Astrocyte of the cerebellum (primary cell): ENCODE data around the gene LRRC1.
"Not testable (repeated sequence)": the region's sequence is repeated elsewhere in the genome, so short reads cannot be mapped to it uniquely, and the experiment has no call there.

Experiments
- DNase-seq: peaks from one replicate; pipeline ENCODE4 v3.0.0-alpha.2; 2011; ENCODE audit warnings: low read depth
- H3K4me3 ChIP-seq: 2 replicates; pipeline ENCODE4 v1.5.1; 2011; ENCODE audit warnings: mild to moderate bottlenecking, low read depth, low read length, moderate library complexity
- in situ Hi-C: cut with HindIII; loops from 2 replicates; pipeline ENCODE4 v1.10.0; 2017; ENCODE audit warnings: low sequenced_read_pairs
- TF ChIP-seq, protein P1 (sequence below): IDR thresholded peaks from 2 replicates; pipeline ENCODE4 v1.5.1; 2012; ENCODE audit warnings: low read length, low read depth, moderate library complexity, mild to moderate bottlenecking; ENCODE audit errors: missing control alignments

LRRC1 gene

DNA sequence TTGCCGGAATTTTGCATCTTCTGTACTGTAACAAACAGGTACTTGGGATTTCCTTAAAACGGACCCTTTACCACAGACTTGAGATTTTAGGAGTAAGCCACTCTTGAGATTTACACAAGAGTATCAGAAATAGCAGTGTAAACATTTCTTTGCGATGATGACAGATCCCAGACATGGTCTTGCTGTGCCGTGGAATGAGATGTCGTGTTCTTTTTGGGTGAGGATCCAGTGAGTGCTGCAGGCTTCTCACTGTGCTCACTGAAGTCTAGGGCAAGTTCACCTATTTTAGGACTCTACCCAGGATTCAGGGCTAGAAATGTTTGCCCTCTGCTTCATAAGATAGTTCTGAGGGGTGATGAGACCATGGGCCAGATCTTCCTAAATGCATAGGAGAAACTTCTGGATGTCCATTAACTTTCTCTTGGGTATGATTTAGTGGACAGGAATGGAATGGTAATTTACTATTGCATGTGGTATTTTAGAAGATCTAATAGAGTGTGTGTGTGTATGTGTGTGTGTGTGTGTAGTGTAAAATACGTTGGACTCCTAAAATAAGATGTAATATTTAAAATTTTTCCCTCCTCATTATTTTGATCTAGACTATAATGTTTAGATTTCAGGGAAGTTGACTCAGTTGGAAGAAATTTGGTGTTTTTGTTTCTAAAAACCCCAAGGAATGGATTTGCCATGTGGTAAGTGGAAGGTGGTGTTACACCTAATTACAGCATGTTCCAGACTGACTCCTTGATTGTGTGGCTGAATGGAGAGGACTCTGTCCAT is 8.5 kb downstream of the LRRC1 start:
- in situ Hi-C loops = no loop called here
- DNase-seq = no peak
- H3K4me3 ChIP-seq = no peak overlapping the region
- TF ChIP-seq, protein P1, sequence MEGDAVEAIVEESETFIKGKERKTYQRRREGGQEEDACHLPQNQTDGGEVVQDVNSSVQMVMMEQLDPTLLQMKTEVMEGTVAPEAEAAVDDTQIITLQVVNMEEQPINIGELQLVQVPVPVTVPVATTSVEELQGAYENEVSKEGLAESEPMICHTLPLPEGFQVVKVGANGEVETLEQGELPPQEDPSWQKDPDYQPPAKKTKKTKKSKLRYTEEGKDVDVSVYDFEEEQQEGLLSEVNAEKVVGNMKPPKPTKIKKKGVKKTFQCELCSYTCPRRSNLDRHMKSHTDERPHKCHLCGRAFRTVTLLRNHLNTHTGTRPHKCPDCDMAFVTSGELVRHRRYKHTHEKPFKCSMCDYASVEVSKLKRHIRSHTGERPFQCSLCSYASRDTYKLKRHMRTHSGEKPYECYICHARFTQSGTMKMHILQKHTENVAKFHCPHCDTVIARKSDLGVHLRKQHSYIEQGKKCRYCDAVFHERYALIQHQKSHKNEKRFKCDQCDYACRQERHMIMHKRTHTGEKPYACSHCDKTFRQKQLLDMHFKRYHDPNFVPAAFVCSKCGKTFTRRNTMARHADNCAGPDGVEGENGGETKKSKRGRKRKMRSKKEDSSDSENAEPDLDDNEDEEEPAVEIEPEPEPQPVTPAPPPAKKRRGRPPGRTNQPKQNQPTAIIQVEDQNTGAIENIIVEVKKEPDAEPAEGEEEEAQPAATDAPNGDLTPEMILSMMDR = no peak

- TF ChIP-seq, protein P1 = no peak
- H3K4me3 ChIP-seq = no peak overlapping the region
- in situ Hi-C loops = no loop called here
- no peak for DNase-seq
Measured at GRCh38 chr6:53805016-53805415, 10.2 kb downstream of the LRRC1 start.

DNA sequence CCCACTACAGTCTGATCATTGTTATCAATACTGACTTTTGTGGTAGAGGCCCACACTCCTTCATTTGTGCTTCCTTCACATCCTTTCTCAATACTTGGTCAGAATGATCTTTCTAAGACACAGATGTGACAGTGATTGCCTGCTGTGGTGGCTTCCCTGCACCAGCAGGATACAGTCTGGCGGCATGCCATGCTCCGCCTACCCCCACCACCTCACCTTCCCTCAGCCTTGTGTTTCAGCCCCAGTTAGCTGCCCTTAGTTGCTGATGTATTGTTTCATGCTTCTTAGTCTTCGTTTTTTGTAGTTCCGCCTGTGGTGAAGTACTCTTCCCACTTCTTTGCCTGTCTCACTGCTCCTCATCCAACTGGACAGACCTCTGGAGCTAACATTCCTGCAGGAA is 10.9 kb downstream of the LRRC1 start:
- no peak overlapping the region for H3K4me3 ChIP-seq
- TF ChIP-seq, protein P1 = no peak
- DNase-seq = no peak
- in situ Hi-C loops = no loop called here

DNA sequence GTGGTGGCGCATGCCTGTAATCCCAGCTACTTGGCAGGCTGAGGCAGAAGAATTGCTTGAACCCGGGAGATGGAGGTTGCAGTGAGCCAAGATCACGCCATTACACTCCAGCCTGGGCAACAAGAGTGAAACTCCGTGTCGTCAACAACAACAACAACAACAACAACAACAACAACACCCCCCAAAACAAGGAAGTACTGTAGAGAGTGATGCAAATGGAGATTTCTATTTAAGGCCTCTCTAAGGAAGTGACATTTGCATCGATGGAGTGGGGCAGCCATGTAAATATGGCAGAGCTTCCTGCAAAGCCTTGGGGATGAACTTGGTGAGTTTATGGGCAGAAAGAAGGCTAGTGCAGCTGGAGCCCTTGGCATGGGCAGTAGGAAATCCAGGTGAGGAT is 12.8 kb downstream of the LRRC1 start:
- in situ Hi-C loops, DNase-seq, H3K4me3 ChIP-seq: not testable (repeated sequence)

- no peak for DNase-seq
- TF ChIP-seq, protein P1 = no peak
- in situ Hi-C loops = no loop called here
- no peak overlapping the region for H3K4me3 ChIP-seq
Measured at GRCh38 chr6:53808302-53808881, 13.6 kb downstream of the LRRC1 start.

DNA sequence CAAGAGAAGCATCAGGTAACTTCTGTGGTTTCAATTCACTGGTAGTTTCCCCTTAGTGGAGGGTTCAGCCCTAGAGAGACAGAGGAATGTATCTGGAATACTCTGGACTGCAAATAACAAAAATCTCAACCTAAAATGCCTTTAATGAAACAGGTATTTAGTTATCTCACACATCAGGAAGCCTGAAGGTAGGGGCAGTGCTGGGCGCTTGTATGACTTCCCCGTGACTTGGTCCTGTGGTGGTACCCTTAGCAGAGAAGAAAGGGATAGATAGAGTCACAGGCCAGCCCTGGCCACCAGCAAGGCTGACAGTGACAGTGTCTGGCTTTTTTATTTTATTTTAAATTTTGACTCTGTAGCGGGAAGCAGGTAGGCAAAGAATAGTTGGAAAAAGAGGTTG is 14.9 kb downstream of the LRRC1 start:
- no peak for DNase-seq
- no peak overlapping the region for H3K4me3 ChIP-seq
- TF ChIP-seq, protein P1 = no peak
- in situ Hi-C loops = no loop called here

DNA sequence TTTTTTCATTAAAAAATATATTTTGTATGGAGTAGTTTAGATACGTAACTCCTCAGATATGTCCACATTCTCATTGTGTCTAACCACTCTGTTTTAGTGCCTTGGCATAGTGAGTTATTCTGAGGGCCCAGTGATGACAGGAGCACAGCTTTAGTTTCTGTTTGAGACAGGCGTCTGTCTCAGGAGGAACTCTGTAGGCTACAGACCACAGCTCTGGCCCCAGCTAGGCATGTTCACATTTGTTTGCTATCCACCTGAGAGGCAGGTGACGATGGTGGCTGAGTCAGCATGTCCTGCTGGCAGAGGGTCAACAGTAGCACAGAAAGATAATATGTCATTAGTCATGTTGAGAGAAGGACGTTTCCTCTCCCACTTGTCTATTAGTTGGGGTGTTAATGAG is 16.3 kb downstream of the LRRC1 start:
- no peak overlapping the region for H3K4me3 ChIP-seq
- no peak for DNase-seq
- in situ Hi-C loops = no loop called here
- TF ChIP-seq, protein P1 = no peak
